ENCODE data around the gene FSD2. TPM values are rescaled to one million over a fixed set of nuclear protein-coding genes. Genes with fewer than 3 reads are reported as not detected.

The FSD2 gene
- total and polyA plus RNA-seq, 9 of the 15 experiments (the other 6 are each of a cell fraction or from before 2014, with no cell fraction given): 0.01 to 0.06 TPM; not detected in 7

DNA sequence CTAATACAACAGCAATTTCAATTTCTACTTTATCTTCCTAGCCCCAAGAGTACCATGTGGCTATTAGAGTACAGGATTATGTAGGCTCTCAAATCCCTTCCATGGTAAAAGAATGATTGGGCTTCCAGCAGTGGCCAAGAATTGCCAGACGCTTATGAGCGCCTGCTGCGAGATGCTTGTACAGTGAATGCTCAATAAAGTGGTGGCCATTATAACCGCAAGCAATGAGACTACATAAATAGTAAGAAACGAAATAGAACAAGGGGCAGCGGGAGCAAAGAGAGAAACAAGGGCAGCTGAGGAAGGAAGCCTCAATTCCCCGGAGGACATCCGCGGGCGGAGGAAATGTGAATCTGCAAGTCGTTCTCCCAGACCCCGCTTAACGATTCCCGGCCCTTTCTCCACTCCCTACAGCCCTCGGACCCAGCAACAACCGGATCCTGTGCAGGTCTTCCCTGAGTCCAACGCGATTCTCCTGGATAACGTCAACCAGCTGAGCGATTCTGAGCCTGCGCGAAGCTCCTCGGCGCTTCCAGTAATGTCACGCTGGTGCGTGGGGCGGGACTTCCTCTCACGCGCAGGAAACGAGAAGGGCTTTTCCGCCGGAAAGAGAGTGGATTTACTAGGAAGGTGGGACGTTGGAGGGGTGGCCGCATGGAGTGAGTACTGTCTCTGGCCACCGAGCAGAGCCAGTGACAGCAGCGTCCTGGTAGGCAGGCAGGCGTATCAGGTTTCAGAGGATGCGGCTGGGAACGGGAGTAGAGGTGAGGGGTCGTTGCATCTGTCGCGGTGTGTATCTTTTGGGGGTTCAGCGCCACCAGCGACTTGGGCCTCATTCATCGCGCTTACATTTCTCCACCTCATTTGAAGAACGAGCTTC, 55.7 kb downstream of the FSD2 start (continued):
- TF ChIP-seq, protein P1, sequence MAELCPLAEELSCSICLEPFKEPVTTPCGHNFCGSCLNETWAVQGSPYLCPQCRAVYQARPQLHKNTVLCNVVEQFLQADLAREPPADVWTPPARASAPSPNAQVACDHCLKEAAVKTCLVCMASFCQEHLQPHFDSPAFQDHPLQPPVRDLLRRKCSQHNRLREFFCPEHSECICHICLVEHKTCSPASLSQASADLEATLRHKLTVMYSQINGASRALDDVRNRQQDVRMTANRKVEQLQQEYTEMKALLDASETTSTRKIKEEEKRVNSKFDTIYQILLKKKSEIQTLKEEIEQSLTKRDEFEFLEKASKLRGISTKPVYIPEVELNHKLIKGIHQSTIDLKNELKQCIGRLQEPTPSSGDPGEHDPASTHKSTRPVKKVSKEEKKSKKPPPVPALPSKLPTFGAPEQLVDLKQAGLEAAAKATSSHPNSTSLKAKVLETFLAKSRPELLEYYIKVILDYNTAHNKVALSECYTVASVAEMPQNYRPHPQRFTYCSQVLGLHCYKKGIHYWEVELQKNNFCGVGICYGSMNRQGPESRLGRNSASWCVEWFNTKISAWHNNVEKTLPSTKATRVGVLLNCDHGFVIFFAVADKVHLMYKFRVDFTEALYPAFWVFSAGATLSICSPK (IDR thresholded peaks at IDR 0.05; ENCODE audit: borderline replicate concordance): no peak
- TF ChIP-seq SOX6 (IDR thresholded peaks at IDR 0.05) (0 out of 2 replicates have a peak, but pooled peaks have one; percentile 21), ZNF79 (CRISPR knock-in tag; IDR thresholded peaks at IDR 0.05; ENCODE audit: low read depth) (no peak), RBFOX2 (IDR thresholded peaks at IDR 0.05; ENCODE audit: low read depth, low read length) (peak; percentile 98), ZBED1 (IDR thresholded peaks at IDR 0.05) (no peak), CTBP1 (IDR thresholded peaks at IDR 0.05; ENCODE audit: borderline replicate concordance) (peak; percentile 47; the same call in 1 of the 2 replicates), ZNF507 (tag; conservative IDR thresholded peaks at IDR 0.05) (no peak), SNIP1 (IDR thresholded peaks at IDR 0.05; ENCODE audit: low read depth) (no peak), ZNF217 (CRISPR knock-in tag; IDR thresholded peaks at IDR 0.05) (no peak), CHCHD3 (CRISPR knock-in tag; IDR thresholded peaks at IDR 0.05) (no peak), ZFP36 (IDR thresholded peaks at IDR 0.05; ENCODE audit: low read depth, low read length, partially characterized antibody) (no peak), ZNF224 (CRISPR knock-in tag; IDR thresholded peaks at IDR 0.05) (no peak), CXXC5 (CRISPR knock-in tag; IDR thresholded peaks at IDR 0.05) (peak; percentile 99), TCF7 (IDR thresholded peaks at IDR 0.05; ENCODE audit: borderline replicate concordance) (0 out of 2 replicates have a peak, but pooled peaks have one; percentile 25), BRD9 (IDR thresholded peaks at IDR 0.05; ENCODE audit: low read depth, partially characterized antibody) (peak; percentile 18), POLR2A (conservative IDR thresholded peaks at IDR 0.05) (peak; percentile 97), ZFPM2 (CRISPR knock-in tag; IDR thresholded peaks at IDR 0.05) (no peak), CBX1 (IDR thresholded peaks at IDR 0.05; ENCODE audit: low read depth) (no peak), NRF1 (conservative IDR thresholded peaks at IDR 0.05 in 1 of 2, IDR thresholded peaks at IDR 0.05 in 1 of 2) (peak; percentile 90 to 92), HEY1 (CRISPR knock-in tag; IDR thresholded peaks at IDR 0.05; ENCODE audit: borderline replicate concordance) (no peak), ELF4 (CRISPR knock-in tag; IDR thresholded peaks at IDR 0.05) (no peak; the same call in 1 of the 2 replicates), THRAP3 (IDR thresholded peaks at IDR 0.05; ENCODE audit: borderline replicate concordance) (no peak), SAP30 (IDR thresholded peaks at IDR 0.05; ENCODE audit: borderline replicate concordance, insufficient read depth, low read depth, low read length, poor library complexity, severe bottlenecking) (peak; percentile 91), KLF16 (IDR thresholded peaks at IDR 0.05) (no peak)
- TF ChIP-seq, protein P2, sequence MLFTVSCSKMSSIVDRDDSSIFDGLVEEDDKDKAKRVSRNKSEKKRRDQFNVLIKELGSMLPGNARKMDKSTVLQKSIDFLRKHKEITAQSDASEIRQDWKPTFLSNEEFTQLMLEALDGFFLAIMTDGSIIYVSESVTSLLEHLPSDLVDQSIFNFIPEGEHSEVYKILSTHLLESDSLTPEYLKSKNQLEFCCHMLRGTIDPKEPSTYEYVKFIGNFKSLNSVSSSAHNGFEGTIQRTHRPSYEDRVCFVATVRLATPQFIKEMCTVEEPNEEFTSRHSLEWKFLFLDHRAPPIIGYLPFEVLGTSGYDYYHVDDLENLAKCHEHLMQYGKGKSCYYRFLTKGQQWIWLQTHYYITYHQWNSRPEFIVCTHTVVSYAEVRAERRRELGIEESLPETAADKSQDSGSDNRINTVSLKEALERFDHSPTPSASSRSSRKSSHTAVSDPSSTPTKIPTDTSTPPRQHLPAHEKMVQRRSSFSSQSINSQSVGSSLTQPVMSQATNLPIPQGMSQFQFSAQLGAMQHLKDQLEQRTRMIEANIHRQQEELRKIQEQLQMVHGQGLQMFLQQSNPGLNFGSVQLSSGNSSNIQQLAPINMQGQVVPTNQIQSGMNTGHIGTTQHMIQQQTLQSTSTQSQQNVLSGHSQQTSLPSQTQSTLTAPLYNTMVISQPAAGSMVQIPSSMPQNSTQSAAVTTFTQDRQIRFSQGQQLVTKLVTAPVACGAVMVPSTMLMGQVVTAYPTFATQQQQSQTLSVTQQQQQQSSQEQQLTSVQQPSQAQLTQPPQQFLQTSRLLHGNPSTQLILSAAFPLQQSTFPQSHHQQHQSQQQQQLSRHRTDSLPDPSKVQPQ (CRISPR knock-in tag; IDR thresholded peaks at IDR 0.05; ENCODE audit: borderline replicate concordance): no peak
